HepG2 (cell line): ENCODE measurements around the gene SESN1. TPM values are rescaled to one million over a fixed set of nuclear protein-coding genes. Genes with fewer than 3 reads are reported as not detected.

ENCODE experiments used
- CREB1 ChIP-seq, 2 experiments: fragments of 450-650 bp in 1 of 2; IDR thresholded peaks; 2 replicates each; pipeline ENCODE4 v1.6.1; 2016 to 2017; ENCODE audit warnings: control low read depth in 1 of 2, mild to moderate bottlenecking in 1 of 2, missing compliant biosample characterization in 1 of 2, missing genetic modification characterization in 1 of 2
- GPN1 ChIP-seq: sonication (generic); formaldehyde crosslinking; IDR thresholded peaks from 2 replicates; pipeline ENCODE4 v1.5.1; 2020; ENCODE audit warnings: missing genetic modification reagents, borderline replicate concordance
- GTF2F1 ChIP-seq: fragments of 150-350 bp; IDR thresholded peaks from 2 replicates; pipeline ENCODE4 v1.6.1; 2014; ENCODE audit warnings: low read length
- IRX3 ChIP-seq: sonication (generic); formaldehyde crosslinking; IDR thresholded peaks from 2 replicates; pipeline ENCODE4 v1.8.1; 2023; ENCODE audit warnings: mild to moderate bottlenecking, low read depth, missing genetic modification reagents, borderline replicate concordance
- NFIC ChIP-seq: IDR thresholded peaks from 2 replicates; pipeline ENCODE4 v1.6.1; 2012; ENCODE audit warnings: mild to moderate bottlenecking, low read length, inconsistent platforms
- PHF8 ChIP-seq: sonication (generic); formaldehyde crosslinking; IDR thresholded peaks from 2 replicates; pipeline ENCODE4 v1.5.0; 2020; ENCODE audit warnings: missing genetic modification reagents
- THAP11 ChIP-seq: IDR thresholded peaks from 2 replicates; pipeline ENCODE4 v1.6.1; 2016; ENCODE audit warnings: missing biosample characterization, missing genetic modification reagents
- TSC22D2 ChIP-seq: sonication (generic); formaldehyde crosslinking; IDR thresholded peaks from 2 replicates; pipeline ENCODE4 v1.5.1; 2020; ENCODE audit warnings: missing genetic modification reagents, mild to moderate bottlenecking, borderline replicate concordance
- ZBTB49 ChIP-seq: sonication (generic); formaldehyde crosslinking; IDR thresholded peaks from 2 replicates; pipeline ENCODE4 v1.4.0; 2020; ENCODE audit warnings: missing genetic modification reagents, borderline replicate concordance
- ZFX ChIP-seq: sonication (generic); formaldehyde crosslinking; IDR thresholded peaks from 2 replicates; pipeline ENCODE4 v1.4.0; 2020; ENCODE audit warnings: mild to moderate bottlenecking, low read depth, missing genetic modification reagents, moderate library complexity
- ZNF318 ChIP-seq: sonication (generic); formaldehyde crosslinking; IDR thresholded peaks from 2 replicates; pipeline ENCODE4 v1.4.0; 2020; ENCODE audit warnings: mild to moderate bottlenecking, missing genetic modification reagents
- ZNF331 ChIP-seq: sonication (generic); formaldehyde crosslinking; IDR thresholded peaks from 2 replicates; pipeline ENCODE4 v1.4.0; 2020; ENCODE audit warnings: missing genetic modification reagents
- ZNF33A ChIP-seq: sonication (generic); formaldehyde crosslinking; IDR thresholded peaks from 2 replicates; pipeline ENCODE4 v1.5.1; 2020; ENCODE audit warnings: missing genetic modification reagents, mild to moderate bottlenecking, moderate library complexity, borderline replicate concordance
- ZNF367 ChIP-seq: sonication (generic); formaldehyde crosslinking; IDR thresholded peaks from 2 replicates; pipeline ENCODE4 v1.4.0; 2020; ENCODE audit warnings: missing genetic modification reagents, borderline replicate concordance
- ZNF878 ChIP-seq: sonication (generic); formaldehyde crosslinking; IDR thresholded peaks from 2 replicates; pipeline ENCODE4 v1.8.1; 2023; ENCODE audit warnings: mild to moderate bottlenecking, missing genetic modification reagents, moderate library complexity
- polyA plus RNA-seq, 8 experiments: library from polyadenylated mRNA; depleted of rRNA in 3 of 8; stranded (reverse) in 7 of 8; unstranded in 1 of 8; fragments of >200 nt; fragmentation: Illumina TruSeq in 4 of 8; extraction: Trizol in 4 of 8; gene quantifications; 2 replicates each; pipeline versions ENCODE4 v1.2.1 to v1.2.3, GENCODE V29; 2011 to 2016; ENCODE audit warnings: low read depth in 4 of 8, missing spikeins in 1 of 8, mixed read lengths in 1 of 8; ENCODE audit not compliant: insufficient read depth in 1 of 8
- total RNA-seq, 5 experiments: library from RNA; depleted of rRNA; stranded (reverse); fragments of >200 nt; fragmentation: Illumina TruSeq; extraction: Trizol; gene quantifications; 2 replicates each; pipeline ENCODE4 v1.2.3, GENCODE V29; 2016; ENCODE audit warnings: low read depth in 1 of 5
- TF ChIP-seq, protein P1 (sequence below): sonication (generic); formaldehyde crosslinking; IDR thresholded peaks from 2 replicates; pipeline ENCODE4 v1.9.0; 2022; ENCODE audit warnings: missing genetic modification reagents, mild to moderate bottlenecking, borderline replicate concordance

The SESN1 gene
- total and polyA plus RNA-seq, 2 of the 13 experiments (the other 11 are each of a cell fraction or from before 2014, with no cell fraction given), result 24.9 to 44.7 TPM

GRCh38 chr6:109095036-109095834 lies 589 bp upstream of the SESN1 start, which contains the start of gene CEP57L1 (continued):
- peak; percentile 96 for TF ChIP-seq PHF8
- peak; percentile 59; the same call in 1 of the 2 replicates for TF ChIP-seq ZBTB49 (CRISPR knock-in tag)
- TF ChIP-seq ZNF33A (CRISPR knock-in tag), result 0 out of 2 replicates have a peak, but pooled peaks have one; percentile 42
- TF ChIP-seq GPN1 (CRISPR knock-in tag), result no peak
- TF ChIP-seq ZNF878 (CRISPR knock-in tag), result no peak
- TF ChIP-seq GTF2F1, result 0 out of 2 replicates have a peak, but pooled peaks have one; percentile 32
- TF ChIP-seq NFIC, result no peak
- no peak for TF ChIP-seq ZNF367 (CRISPR knock-in tag)
- no peak for TF ChIP-seq IRX3 (CRISPR knock-in tag)
- TF ChIP-seq, protein P1, sequence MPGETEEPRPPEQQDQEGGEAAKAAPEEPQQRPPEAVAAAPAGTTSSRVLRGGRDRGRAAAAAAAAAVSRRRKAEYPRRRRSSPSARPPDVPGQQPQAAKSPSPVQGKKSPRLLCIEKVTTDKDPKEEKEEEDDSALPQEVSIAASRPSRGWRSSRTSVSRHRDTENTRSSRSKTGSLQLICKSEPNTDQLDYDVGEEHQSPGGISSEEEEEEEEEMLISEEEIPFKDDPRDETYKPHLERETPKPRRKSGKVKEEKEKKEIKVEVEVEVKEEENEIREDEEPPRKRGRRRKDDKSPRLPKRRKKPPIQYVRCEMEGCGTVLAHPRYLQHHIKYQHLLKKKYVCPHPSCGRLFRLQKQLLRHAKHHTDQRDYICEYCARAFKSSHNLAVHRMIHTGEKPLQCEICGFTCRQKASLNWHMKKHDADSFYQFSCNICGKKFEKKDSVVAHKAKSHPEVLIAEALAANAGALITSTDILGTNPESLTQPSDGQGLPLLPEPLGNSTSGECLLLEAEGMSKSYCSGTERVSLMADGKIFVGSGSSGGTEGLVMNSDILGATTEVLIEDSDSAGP, result peak; percentile 24; the same call in 1 of the 2 replicates
- TF ChIP-seq THAP11 (CRISPR knock-in tag), result peak; percentile 99
- TF ChIP-seq ZFX (CRISPR knock-in tag), result peak; percentile 94
- TF ChIP-seq TSC22D2 (CRISPR knock-in tag), result 0 out of 2 replicates have a peak, but pooled peaks have one; percentile 36
- no peak; the same call in none of the 2 replicates for TF ChIP-seq ZNF331
- 0 out of 2 replicates have a peak, but pooled peaks have one; percentile 21 for TF ChIP-seq ZNF318 (CRISPR knock-in tag)
- peak; percentile 95 for TF ChIP-seq CREB1 (IDR thresholded peaks at IDR 0.05)
- peak; percentile 99 for TF ChIP-seq CREB1 (CRISPR knock-in tag; IDR thresholded peaks at IDR 0.05)
